HG03571 (cell line): Measurements from ENCODE around the gene TXNDC15.

Experiments used
- ATAC-seq: cut with Tn5 transposase; IDR thresholded peaks from one replicate; pipeline ENCODE4 v1.9.1; 2021; ENCODE audit not compliant: unreplicated experiment

The TXNDC15 gene

DNA sequence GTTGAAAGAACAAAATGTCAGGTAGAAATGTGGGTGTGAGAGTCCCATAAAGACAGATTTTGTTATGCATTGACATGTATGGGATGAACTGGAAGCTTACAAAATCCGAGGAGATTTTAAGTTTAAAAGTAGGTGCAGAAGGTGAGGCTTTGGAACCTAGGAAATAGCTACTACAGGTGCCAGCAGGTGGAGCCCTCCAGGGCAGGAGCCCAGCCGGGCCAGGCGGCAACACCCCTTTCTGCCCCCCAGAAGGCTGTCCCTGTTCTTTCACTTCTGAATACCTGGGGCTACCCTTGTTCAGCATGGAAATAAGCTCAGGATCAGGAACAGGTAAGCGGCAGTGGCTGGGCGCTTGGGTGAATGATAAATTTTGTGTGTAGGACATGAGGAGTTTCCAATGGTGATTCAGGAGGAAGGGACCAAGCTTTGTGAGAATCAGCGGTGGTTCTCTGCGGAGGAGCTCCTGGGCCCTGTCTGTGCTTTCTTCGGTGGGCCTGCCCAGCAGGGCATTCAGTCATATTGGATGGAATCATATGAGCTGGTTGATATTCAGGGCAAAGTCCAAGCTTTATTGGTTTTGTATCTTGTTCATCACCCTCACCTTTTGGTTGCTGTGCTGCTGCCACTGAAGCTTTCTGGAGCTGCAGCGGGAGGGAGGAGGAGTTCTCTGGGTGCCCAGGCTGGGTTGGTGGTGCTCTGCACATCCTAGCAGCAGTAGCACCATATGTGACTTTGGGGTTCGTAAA is 43.1 kb downstream of the TXNDC15 start:
- no peak for ATAC-seq

DNA sequence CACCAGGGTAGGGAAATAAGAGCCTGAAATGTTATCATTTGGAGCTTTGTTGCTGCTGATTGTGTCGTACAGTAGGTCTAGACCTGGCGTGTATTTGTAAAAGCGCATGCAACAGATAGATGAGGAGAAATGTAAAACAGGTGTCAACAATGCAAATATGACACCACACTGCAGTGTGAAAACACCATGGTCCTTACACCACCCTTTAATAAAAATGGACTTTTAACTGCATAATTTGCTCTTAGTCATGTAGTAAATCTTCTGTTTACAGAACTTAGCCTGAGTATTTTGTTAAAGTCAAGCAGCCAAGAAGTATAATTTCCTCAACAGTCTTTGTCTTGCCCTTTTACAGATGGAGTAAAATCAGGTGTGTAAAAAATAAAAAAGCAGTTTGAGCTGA is 44.7 kb downstream of the TXNDC15 start:
- ATAC-seq, result no peak

DNA sequence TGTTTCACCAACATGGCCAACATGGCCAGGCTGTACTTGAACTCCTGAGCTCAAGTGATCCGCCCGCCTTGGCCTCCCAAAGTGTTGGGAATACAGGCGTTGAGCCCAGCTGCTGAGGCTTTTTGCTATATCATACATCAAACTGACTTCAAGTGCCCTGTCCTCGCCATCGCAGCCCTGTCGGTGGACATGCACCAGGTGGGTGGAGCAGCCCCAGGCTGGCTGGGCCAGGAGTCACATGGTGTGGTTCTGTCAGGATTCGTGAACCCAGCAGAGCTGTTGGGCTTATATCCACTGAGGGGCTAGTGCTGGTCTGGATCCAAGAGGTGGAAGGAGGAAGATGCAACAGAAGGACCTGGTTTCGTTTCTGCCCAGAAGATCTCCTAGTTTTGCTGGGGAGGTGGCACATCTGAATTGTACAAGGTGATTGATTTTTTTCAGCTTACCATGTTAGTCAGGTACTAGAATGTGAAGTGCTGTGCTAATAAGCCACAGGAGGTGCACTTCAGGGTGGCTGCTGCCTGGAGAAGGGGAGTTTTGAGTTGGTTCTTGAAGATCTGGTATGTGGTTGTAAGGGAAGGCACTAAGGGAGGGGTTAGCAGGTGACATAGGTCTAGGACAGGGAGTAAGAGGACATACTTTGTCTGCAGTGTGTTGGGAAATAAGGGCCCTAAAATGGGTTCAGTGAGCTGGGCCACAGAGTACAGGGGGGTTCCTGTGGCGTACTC is 46.8 kb downstream of the TXNDC15 start:
- ATAC-seq, result no peak

DNA sequence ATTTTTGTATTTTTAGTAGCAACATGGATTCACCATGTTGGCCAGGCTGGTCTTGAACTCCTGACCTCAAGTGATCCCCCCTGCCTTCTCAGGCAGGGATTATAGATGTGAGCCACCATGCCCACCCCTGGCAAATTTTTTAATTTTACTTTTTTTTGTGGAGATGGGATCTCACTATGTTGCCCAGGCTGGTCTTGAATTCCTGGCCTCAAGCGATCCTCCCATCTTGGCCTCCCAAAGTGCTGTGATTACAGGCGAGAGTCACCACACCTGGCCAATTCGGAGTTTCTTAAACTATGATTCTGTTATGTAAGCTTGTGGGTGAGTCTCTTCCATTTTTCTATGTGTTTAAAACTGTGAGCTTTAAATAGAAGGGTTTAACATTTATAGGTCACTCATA is 58.3 kb downstream of the TXNDC15 start:
- ATAC-seq, result no peak

DNA sequence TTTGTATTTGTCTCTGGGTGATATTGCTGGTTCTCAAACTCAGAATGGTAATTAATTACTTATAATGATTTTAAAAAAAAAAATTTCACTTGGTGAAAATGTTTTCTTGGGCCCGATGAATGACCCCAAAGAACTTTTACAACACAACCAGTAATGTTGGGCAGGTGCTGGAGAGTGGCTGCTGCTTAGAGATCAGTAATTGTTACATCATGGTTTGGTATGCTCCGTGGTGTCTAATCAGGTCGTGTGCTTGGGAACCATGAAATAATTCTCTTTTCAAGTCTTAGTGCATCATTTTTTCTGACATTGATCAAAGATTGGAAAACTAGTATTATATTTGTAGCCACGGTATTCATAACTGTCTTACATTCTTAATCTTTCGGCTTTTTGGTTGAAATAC is 60.0 kb downstream of the TXNDC15 start:
- no peak for ATAC-seq

DNA sequence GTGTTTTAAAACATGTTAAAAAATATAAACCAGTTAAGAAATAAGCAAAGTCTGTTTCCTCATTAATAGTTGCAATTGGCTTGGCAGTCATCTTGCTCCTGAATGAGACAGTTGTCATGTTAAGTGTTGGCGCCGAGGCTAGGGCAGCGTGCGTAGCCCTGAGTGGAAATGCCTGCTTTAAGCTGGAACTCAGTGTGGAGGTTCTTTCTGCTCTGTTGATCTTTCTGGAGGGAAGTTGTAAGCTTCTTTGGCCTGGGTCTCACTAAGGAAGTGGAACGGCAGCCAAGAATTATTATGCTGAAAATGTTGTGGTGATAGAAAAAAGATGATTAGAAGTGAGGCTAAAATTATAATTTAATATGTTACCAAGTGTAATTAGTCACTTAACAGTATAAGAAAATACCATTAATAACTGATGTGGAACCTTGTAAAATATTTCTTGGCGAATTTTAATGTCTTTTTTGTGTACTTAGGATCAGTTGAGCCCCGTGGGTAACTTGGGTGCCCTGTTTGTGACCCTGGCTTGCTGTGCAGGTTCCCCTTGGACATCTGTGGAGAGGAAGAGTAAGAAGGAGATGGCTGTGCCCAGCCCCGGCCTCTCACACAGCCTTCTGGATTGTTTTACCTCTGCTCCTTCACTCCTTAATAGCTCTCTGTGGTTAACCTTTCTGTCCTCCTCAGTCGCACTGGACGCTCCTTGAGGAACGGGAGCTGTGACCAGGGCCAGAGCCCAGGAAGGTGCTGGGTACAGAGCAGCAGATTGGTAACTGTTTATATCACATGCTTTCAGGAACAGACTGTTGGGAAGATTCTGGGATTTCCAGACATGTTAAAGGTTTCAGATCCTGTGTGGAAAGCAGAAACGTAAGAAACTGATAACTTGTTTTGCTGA is 61.8 kb downstream of the TXNDC15 start:
- ATAC-seq, result no peak

DNA sequence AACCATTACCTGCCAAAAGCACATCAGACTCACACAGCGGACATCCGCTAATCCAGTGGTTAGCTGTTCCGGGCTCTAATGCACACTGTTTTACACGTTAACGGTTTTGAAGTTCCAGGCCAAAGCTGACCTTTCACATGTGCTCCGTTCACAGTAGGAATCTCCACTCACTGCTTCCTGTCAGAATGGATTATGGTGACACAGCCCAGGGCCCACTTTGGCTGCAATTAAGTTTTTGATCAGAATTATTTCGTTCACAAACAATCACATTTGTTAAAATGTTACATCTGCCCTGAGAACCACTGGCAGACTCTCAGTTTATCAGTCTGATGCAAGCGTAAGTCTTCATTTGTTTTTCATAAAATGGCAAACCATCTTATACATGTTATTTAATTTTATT is 63.4 kb downstream of the TXNDC15 start:
- ATAC-seq, result no peak

DNA sequence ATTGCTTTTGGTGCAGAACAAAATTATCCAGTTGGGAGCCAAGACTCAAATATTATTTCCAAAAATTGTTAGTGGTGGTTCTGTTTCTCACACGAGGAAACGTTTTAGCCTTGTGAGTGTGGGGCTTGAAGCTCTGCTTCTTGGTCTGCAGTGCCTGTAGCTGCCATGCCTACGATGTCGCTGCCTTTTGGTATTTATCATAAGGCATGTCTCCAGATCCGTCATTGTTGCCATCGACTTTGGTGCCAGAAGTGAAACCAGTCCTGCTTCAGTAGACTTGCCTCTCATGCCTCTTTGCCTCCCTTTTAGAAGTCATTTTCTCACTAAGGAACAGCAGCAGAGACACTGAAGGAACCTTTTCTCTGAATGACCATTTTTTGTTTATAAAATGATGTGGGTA is 63.9 kb downstream of the TXNDC15 start:
- no peak for ATAC-seq

DNA sequence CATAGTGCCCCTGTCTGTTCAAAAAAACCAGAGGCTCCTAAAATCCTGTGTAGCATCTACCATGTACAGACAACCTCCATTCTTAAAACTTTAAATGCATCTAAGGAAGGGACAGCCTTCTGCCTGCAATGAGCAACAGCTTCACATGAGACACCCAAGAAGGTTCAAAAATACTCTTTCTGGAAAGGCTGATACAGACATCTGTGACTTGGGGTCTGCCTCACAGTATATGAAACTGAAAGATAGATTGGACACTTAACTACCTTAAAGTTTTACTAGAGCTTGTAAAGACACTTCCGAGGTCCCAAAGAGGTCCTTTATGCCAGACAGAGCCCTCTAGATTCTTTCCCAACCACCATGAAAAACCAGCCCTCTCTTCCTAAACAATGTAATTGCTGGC is 65.3 kb downstream of the TXNDC15 start:
- no peak for ATAC-seq

DNA sequence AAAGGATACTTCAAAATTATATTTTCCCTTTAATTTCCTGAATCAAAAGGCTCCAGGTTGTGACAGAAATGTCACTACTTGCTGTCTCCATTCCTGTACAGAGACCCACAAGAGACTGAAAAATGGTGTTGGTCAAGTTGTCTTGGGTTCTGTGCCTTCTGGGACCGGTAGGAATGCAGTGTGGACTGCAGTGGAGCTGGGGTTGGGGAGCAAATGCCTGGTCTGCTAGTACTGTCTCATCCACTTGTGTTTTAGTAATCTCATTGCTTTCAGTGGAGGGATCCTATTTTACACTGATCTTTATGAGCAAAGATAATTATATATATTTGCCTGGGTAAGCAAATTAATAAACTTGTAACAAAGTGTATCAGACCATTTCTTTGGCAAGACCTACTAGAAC is 69.4 kb downstream of the TXNDC15 start:
- no peak for ATAC-seq

DNA sequence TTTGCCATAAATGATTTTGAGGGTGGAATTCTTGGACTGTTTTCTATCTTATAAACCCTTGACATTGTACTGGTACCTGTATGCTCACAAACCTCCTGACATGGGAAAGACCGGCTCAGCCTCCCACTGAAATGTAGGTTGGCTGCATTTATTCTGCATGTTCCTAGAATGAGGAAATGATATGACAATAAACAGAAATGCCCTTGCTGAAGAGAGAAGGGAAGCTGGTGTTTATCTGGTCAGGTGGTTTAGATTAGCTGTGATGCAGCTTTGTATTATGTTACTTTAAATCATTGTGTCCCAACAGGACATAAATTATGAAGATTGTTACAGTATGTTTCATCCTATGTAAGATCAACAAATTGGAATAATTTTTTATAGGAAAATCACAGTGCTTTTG is 70.5 kb downstream of the TXNDC15 start:
- ATAC-seq, result no peak

DNA sequence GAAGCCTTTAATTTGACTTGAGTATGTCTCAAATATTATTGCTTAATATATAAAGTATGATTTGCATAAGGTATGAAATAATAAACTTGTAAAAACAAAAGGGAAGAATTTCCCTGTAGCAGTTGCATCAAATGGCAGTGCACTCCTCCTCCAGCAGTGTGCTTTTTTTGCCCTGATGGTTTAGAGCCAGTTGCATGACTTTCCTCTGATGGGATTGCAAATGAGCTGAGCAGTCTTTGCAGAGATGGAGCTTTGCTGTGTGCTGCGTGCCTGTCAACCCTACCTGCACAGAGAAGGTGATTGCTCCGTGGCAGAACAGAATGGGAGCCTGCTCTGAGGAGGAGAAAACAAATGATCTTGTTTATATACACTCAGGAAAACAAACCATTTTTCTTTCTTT is 70.9 kb downstream of the TXNDC15 start:
- no peak for ATAC-seq

DNA sequence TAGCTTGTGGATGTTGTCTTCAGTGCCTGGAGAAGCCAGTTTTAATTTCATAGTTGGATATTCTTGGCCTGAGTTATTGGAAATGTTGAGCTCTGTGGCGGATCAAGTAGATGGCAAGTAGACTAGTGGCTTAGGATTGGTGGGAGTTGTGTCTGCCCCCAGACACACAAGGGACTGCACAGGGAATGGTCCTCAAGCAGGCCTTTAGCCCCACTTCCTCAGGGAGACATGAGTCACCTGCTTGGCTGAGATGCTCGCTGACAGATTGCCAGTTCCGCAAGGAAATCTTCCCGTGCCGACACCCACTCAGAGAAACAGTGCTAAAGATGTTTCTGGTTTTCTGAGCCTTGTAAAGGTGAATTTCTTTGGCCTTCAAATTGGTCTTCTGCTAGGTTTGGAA is 74.7 kb downstream of the TXNDC15 start:
- no peak for ATAC-seq

DNA sequence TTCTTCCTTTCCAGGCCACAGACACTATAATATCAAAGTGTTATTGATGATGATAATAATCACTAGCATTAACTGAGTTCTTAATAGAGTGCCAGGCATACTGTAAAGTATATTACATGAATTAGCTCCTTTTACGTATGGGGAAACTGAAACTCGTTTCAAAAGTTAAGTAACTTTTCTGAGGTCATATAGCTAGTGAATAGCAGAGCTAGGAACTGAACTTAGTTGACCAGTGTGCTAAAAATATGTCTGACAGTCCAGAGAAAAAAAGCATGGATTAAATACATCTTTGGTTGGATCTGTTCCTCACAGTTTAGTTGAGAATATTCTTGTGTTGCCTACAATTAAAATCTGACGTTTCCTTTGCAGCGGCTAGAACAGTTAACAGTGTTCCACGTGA is 75.1 kb downstream of the TXNDC15 start:
- ATAC-seq, result no peak
